ENCODE results near the gene ITIH3. TPM values are rescaled to one million over a fixed set of nuclear protein-coding genes. Genes with fewer than 3 reads are reported as not detected.

Gene ITIH3
- total RNA-seq, 4 donors from 2014 or later, result 0.48 to 11.8 (median 5.6) TPM

DNA sequence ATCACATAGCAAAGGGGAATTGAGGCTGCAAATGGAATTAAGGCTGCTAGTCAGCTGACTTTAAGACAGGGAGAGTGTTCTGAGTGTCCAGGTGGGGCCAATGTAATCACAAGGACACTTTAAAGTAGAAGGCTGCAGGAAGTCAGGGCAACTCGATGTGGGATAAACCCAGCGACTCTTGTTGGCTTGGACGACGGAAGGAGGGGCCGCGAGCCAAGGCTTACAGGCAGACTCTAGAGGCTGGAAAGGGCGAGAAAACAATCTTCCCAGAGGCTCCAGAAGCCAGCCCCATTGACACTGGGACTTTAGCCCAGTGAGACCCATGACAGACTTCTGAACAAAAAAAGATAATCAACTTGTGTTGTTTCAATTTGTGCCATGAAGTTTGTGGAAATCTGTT, 53.1 kb downstream of the ITIH3 start:
- H3K9me3 ChIP-seq, result no peaks in the 10 kb centered on the region
- H3K4me1 ChIP-seq, result peaks cover 0 to 6% of the 10 kb centered on the region in 2 donors
- H3K27me3 ChIP-seq, result no peaks in the 10 kb centered on the region
- intact Hi-C loops (cut with DNase I; ENCODE audit: low total_unique reads), result no loop called here
- DNase-seq, result no peak
- no peak overlapping the region for H3K27ac ChIP-seq
- TF ChIP-seq POLR2A (IDR thresholded peaks at IDR 0.05), result no peak
- no peak for TF ChIP-seq CTCF (IDR thresholded peaks at IDR 0.05)
- no peak overlapping the region for H3K4me3 ChIP-seq
- H3K36me3 ChIP-seq, result no peaks in the 10 kb centered on the region

- peak overlapping the region in 1 of 2 donors; percentile 47 for H3K27ac ChIP-seq
- intact Hi-C loops (cut with DNase I; ENCODE audit: low total_unique reads), result no loop called here
Measured at GRCh38 chr3:52848617-52849016, 54.0 kb downstream of the ITIH3 start.

DNA sequence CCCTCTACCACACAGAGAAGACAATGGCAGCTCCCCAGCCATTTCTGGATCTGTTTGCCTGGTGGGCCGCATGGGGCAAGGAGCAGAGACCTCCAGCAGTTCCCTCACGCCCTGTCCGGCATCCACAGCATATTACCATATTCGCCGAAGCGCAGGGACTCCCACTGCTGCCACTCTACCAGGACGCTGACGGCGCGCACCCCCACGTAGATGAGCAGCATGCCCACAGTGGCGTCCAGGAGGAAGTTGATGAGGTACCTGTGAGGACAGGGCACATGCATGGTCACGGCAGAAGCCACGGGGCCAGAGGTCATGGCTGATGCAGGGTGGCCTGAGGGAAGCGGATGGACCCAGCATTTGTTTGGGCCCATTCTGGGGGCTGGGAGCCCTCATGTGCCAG, 55.1 kb downstream of the ITIH3 start:
- Histone ChIP-seq H3K4me1 (peaks cover 0 to 6% of the 10 kb centered on the region in 2 donors), H3K27ac (no peak overlapping the region), H3K27me3 (no peaks in the 10 kb centered on the region), H3K9me3 (no peaks in the 10 kb centered on the region), H3K4me3 (no peak overlapping the region), H3K36me3 (no peaks in the 10 kb centered on the region)
- no peak for DNase-seq
- no peak for TF ChIP-seq CTCF (IDR thresholded peaks at IDR 0.05)
- intact Hi-C loops (cut with DNase I; ENCODE audit: low total_unique reads), result no loop called here

More at GRCh38 chr3:52848617-52849016, 54.0 kb downstream of the ITIH3 start:
- DNase-seq, result no peak
- Histone ChIP-seq H3K36me3 (no peaks in the 10 kb centered on the region), H3K4me1 (peaks cover 0 to 6% of the 10 kb centered on the region in 2 donors), H3K9me3 (no peaks in the 10 kb centered on the region), H3K4me3 (no peak overlapping the region), H3K27me3 (no peaks in the 10 kb centered on the region)
- TF ChIP-seq CTCF (IDR thresholded peaks at IDR 0.05), result no peak
- no peak for TF ChIP-seq POLR2A (IDR thresholded peaks at IDR 0.05)

DNA sequence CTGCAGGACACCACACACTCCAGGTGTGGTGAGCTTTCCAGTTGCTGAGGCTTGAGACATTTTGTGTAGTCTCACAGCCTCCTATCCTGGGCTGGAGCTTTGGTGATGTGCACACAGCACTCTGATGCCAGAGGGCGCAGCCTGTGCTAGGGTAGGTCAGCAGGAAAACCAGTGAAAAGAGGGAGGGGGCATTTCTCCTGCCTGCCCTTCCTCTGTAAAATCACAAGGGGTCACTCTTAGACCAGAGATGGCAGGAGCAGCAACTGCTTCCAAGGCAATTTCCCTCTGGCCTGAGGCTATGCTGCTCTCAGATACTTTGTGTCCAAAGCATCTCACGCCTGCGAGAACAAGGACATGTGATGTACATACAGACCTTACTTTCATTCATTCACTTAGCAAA, 56.8 kb downstream of the ITIH3 start:
- no peaks in the 10 kb centered on the region for H3K36me3 ChIP-seq
- no peak overlapping the region for H3K27ac ChIP-seq
- no peaks in the 10 kb centered on the region for H3K27me3 ChIP-seq
- no peak overlapping the region for H3K4me3 ChIP-seq
- no peak for DNase-seq
- peaks cover 0 to 2% of the 10 kb centered on the region in 2 donors for H3K4me1 ChIP-seq
- intact Hi-C loops (cut with DNase I; ENCODE audit: low total_unique reads), result no loop called here
- no peak for TF ChIP-seq POLR2A (IDR thresholded peaks at IDR 0.05)
- peak in 3 of 4 experiments; percentile 30 to 56 (median 38) for TF ChIP-seq CTCF (IDR thresholded peaks at IDR 0.05)
- H3K9me3 ChIP-seq, result no peaks in the 10 kb centered on the region

GRCh38 chr3:52852419-52852818, 57.8 kb downstream of the ITIH3 start:
- no peaks in the 10 kb centered on the region for H3K4me1 ChIP-seq
- H3K27ac ChIP-seq, result no peak overlapping the region
- no peak overlapping the region for H3K4me3 ChIP-seq
- no peak for DNase-seq
- TF ChIP-seq POLR2A (IDR thresholded peaks at IDR 0.05) (no peak), CTCF (IDR thresholded peaks at IDR 0.05) (no peak)
- intact Hi-C loops (cut with DNase I; ENCODE audit: low total_unique reads), result no loop called here
- no peaks in the 10 kb centered on the region for H3K9me3 ChIP-seq
- no peaks in the 10 kb centered on the region for H3K27me3 ChIP-seq
- H3K36me3 ChIP-seq, result no peaks in the 10 kb centered on the region

Measured in uterus (tissue), 4 donors.